Sigmoid colon (tissue), 7 donors: Measurements from ENCODE around the gene CTCF. TPM values are rescaled to one million over a fixed set of nuclear protein-coding genes. Genes with fewer than 3 reads are reported as not detected.

Experiments used
- DNase-seq: peaks from one replicate; pipeline ENCODE4 v3.0.0-alpha.2; 2019
- H3K27ac ChIP-seq, 4 donors: fragments of 200-600 bp; sonication (generic); one replicate each; pipeline ENCODE4 v1.5.1; 2016 to 2019; ENCODE audit warnings: mild to moderate bottlenecking in 1 of 4
- H3K27me3 ChIP-seq, 3 donors: fragments of 200-600 bp; sonication (generic); one replicate each; pipeline ENCODE4 v1.5.1; 2019; ENCODE audit warnings: mild to moderate bottlenecking in 1 of 3
- H3K36me3 ChIP-seq, 4 donors: fragments of 200-600 bp; sonication (generic); one replicate each; pipeline ENCODE4 v1.5.1; 2016 to 2019
- H3K4me1 ChIP-seq, 4 donors: fragments of 200-600 bp; sonication (generic); one replicate each; pipeline ENCODE4 v1.5.1; 2017 to 2019
- H3K4me3 ChIP-seq, 4 donors: fragments of 200-600 bp; sonication (generic); one replicate each; pipeline ENCODE4 v1.5.1; 2017 to 2019; ENCODE audit warnings: mild to moderate bottlenecking in 2 of 4, moderate library complexity in 1 of 4
- H3K9me3 ChIP-seq, 4 donors: fragments of 200-600 bp in 3 of 4; sonication (generic) in 3 of 4; one replicate each; pipeline versions ENCODE4 v1.5.1 to v1.6.1; 2013 to 2019
- EP300 ChIP-seq, 4 donors: sonication (generic); formaldehyde crosslinking; IDR thresholded peaks; one replicate each; pipeline ENCODE4 v1.6.1; 2017; ENCODE audit warnings: antibody characterized with exemption in 4 of 4
- POLR2A ChIP-seq, 2 donors: fragments of 450-650 bp; IDR thresholded peaks; one replicate each; pipeline ENCODE4 v1.6.1; 2016; ENCODE audit warnings: antibody characterized with exemption in 2 of 2, mild to moderate bottlenecking in 2 of 2, moderate library complexity in 2 of 2
- POLR2AphosphoS5 ChIP-seq, 4 donors: sonication (generic); formaldehyde crosslinking; IDR thresholded peaks; one replicate each; pipeline ENCODE4 v1.6.1; 2017; ENCODE audit warnings: antibody characterized with exemption in 4 of 4
- WGBS, 2 donors: extraction: QIAGEN DNeasy Blood & Tissue Kit; methylation state at CpG; one replicate each; pipeline ENCODE4 v1.1.7; 2013; 5-methylcytosine and 5-hydroxymethylcytosine counted together
- intact Hi-C: fragments of 100-400 bp; cut with DNase I; formaldehyde crosslinking; loops from one replicate; pipeline ENCODE4 v1.15.1; 2023
- polyA plus RNA-seq, 3 donors: library from polyadenylated mRNA; stranded (reverse); fragments of 200-250 nt; gene quantifications; one replicate each; pipeline ENCODE4 v1.2.3, GENCODE V29; 2013
- small RNA-seq, 3 donors: library from RNA; depleted of rRNA; stranded (forward); fragments of <200 nt; gene quantifications; one replicate each; pipeline ENCODE3, GENCODE V24; 2016
- total RNA-seq, 4 donors: library from RNA; depleted of rRNA; stranded (reverse); fragments of >200 nt; gene quantifications; one replicate each; pipeline ENCODE4 v1.1.0, GENCODE V29; 2016
- TF ChIP-seq, protein P1 (sequence below), 4 experiments: fragments of 450-650 bp in 3 of 4; fragments of 200-600 bp in 1 of 4; IDR thresholded peaks; one replicate each; pipeline ENCODE4 v1.5.1; 2016 to 2019; ENCODE audit warnings: antibody characterized with exemption in 4 of 4, mild to moderate bottlenecking in 3 of 4, moderate library complexity in 2 of 4
- donor health status: healthy with polysubstance abuse.
- donor health status: Bipolar disorder and iron deficiency.
- donor health status: healthy.

The CTCF gene
- total and polyA plus RNA-seq, 7 donors, result 25.8 to 45.7 (median 29.2) TPM

DNA sequence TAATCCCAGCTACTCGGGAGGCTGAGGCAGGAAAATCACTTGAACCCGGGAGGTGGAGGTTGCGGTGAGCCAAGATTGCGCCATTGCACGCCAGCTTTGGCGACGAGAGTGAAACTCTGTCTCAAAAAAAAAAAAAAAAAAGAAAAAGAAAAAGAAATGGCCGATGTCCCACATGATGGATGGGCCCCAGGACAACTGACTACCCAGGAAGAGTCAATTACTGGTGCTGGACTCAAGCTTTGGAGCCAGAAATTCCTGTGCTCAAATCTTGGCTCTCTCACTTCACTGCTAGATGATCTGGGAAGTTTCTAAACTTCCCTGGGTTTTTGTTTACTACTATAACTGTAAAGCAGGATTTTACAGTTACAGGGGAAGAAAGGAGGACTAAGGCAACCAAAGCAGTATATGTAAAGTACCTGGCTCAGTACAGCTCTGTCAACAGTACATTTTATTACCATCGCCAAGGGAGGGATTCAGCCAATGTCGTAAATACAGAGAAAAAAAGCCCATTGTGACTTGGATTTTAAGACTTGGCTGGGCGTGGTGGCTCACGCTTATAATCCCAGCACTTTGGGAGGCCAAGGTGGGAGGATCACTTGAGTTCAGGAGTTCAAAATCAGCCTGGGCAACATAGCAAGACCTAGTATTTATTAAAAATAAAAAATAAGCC is 116.2 kb downstream of the CTCF start:
- 22 to 73% methylated on average over 12 of the region's 12 CpGs for WGBS, 2 donors
- Histone ChIP-seq H3K4me1 (peaks cover 0 to 25% (median 23%) of the 10 kb centered on the region in 4 donors), H3K27ac (peak overlapping the region in 3 of 4 donors; percentile 23 to 56 (median 53)), H3K27me3 (no peaks in the 10 kb centered on the region), H3K4me3 (no peak overlapping the region), H3K36me3 (peaks cover 0 to 14% (median 0%) of the 10 kb centered on the region in 4 donors), H3K9me3 (no peaks in the 10 kb centered on the region)
- intact Hi-C loops, result no loop called here
- TF ChIP-seq POLR2A (IDR thresholded peaks at IDR 0.05), result no peak
- TF ChIP-seq EP300 (IDR thresholded peaks at IDR 0.05), result no peak
- peak in 3 of 4 donors; percentile 40 to 63 (median 44) for TF ChIP-seq POLR2AphosphoS5 (IDR thresholded peaks at IDR 0.05)
- no peak for DNase-seq

DNA sequence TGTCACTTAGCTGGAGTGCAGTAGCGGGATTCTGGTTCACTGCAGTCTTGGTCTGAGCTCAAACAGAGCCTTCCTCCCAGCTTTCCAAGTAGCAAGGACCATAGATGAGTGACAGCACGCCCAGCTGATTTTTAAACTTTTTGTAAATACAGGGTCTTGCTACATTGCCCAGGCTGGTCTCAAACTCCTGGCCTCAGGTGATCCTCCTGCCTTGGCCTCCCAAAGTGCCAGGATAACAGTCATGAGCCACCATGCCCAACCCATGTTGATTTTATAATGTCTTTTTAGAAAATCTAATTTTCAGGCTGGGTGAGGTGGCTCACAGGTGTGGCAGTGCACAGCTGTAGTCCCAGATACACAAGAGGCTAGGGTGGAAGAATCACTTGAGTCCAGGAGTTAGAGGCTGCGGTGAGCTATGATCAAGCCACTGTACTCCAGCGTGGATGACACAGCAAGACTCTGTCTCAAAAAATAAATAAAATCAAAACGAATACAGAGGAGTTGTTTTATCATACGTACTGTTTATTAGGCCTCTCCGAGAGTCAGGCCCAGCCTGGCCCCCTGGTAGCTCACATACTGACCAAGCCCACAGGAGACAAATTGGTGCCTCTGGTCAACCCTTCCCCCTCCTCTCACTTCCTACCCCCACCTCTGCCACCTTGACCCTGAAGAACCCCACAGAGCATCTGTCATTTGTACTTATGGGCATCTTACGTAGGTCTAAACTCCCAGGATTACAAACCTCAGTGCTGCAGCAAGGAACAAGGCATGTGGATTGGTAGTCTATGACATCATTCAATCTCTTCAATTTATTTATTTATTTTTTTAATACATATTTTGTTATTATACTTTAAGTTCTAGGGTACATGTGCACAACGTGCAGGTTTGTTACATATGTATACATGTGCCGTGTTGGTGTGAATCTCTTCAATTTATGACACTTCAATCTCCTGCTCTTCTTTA is 117.9 kb downstream of the CTCF start:
- peaks cover 0 to 12% (median 8%) of the 10 kb centered on the region in 4 donors for H3K4me1 ChIP-seq
- no peaks in the 10 kb centered on the region for H3K27me3 ChIP-seq
- TF ChIP-seq POLR2AphosphoS5 (IDR thresholded peaks at IDR 0.05) (no peak), EP300 (IDR thresholded peaks at IDR 0.05) (no peak), POLR2A (IDR thresholded peaks at IDR 0.05) (no peak)
- TF ChIP-seq, protein P1, sequence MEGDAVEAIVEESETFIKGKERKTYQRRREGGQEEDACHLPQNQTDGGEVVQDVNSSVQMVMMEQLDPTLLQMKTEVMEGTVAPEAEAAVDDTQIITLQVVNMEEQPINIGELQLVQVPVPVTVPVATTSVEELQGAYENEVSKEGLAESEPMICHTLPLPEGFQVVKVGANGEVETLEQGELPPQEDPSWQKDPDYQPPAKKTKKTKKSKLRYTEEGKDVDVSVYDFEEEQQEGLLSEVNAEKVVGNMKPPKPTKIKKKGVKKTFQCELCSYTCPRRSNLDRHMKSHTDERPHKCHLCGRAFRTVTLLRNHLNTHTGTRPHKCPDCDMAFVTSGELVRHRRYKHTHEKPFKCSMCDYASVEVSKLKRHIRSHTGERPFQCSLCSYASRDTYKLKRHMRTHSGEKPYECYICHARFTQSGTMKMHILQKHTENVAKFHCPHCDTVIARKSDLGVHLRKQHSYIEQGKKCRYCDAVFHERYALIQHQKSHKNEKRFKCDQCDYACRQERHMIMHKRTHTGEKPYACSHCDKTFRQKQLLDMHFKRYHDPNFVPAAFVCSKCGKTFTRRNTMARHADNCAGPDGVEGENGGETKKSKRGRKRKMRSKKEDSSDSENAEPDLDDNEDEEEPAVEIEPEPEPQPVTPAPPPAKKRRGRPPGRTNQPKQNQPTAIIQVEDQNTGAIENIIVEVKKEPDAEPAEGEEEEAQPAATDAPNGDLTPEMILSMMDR (IDR thresholded peaks at IDR 0.05), result no peak
- peaks cover 0 to 26% (median 6%) of the 10 kb centered on the region in 4 donors for H3K36me3 ChIP-seq
- H3K4me3 ChIP-seq, result no peak overlapping the region
- no peak for DNase-seq
- 73 to 90% methylated on average over 10 of the region's 10 CpGs for WGBS, 2 donors
- intact Hi-C loops, result no loop called here
- H3K27ac ChIP-seq, result no peak overlapping the region
- no peaks in the 10 kb centered on the region for H3K9me3 ChIP-seq

DNA sequence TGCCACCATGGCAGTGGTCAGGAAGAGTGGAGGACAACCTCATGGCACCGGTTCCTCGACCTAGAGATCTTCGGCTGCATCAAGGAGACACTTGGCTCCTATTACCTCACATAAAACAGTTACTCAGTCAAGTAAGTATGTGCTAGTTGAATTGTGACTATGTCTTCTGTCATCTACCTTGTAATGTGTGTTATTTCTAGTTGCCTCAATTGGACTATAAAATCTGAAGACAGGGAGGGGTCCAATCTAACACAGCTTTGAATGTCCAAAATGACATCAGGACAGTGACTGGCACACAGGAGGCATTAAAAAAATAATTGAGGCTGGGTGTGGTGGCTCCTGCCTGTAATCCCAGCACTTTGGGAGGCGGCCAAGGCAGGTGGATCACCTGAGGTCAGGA is 121.4 kb downstream of the CTCF start:
- TF ChIP-seq POLR2AphosphoS5 (IDR thresholded peaks at IDR 0.05) (no peak), POLR2A (IDR thresholded peaks at IDR 0.05) (no peak), EP300 (IDR thresholded peaks at IDR 0.05) (no peak)
- TF ChIP-seq, protein P1 (IDR thresholded peaks at IDR 0.05), result no peak
- WGBS, 2 donors, result 27 to 79% methylated on average over 4 of the region's 4 CpGs
- DNase-seq, result peak; percentile 54
- Histone ChIP-seq H3K36me3 (peaks cover 0 to 29% (median 7%) of the 10 kb centered on the region in 4 donors), H3K27ac (no peak overlapping the region), H3K4me1 (peaks cover 0 to 3% (median 3%) of the 10 kb centered on the region in 4 donors), H3K27me3 (no peaks in the 10 kb centered on the region), H3K4me3 (no peak overlapping the region), H3K9me3 (no peaks in the 10 kb centered on the region)
- intact Hi-C loops, result no loop called here

DNA sequence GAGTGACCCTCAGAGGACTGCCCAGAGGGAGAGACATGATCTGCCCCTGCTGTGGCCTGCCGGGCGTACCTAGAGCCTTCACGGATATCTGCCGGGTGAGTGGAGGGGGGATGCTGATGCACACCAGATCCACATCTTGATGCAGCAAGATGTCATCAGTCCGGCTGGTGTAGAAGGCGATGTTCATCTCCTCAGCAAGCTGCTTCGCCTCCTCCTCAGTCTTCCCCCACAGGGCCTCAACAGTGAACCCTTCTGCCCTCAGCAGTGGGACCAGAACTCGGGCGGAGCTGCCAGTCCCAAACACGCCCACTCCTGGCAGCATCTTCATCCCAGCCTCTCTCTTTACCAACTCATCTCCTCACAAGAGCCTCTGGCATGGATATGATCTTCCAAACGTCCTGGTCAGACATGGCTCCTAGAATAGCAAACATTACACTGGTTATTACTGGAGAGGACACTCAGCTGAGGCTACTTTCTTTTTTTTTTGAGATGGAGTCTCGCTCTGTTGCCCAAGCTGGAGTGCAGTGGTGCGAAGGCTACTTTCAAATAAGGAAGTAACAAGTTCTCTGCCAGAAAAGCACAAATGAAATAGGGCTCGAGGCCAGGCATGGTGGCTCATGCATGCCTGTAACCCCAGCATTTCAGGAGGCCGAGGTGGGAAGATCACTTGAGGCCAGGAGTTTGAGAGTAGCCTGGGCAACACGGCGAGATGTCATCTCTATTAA is 123.2 kb downstream of the CTCF start:
- Histone ChIP-seq H3K4me1 (no peaks in the 10 kb centered on the region), H3K36me3 (peaks cover 0 to 29% (median 7%) of the 10 kb centered on the region in 4 donors), H3K9me3 (no peaks in the 10 kb centered on the region), H3K27ac (peak overlapping the region in 3 of 4 donors; percentile 7 to 32 (median 14)), H3K4me3 (no peak overlapping the region), H3K27me3 (no peaks in the 10 kb centered on the region)
- 86 to 90% methylated on average over 17 of the region's 17 CpGs for WGBS, 2 donors
- no peak for TF ChIP-seq POLR2A (IDR thresholded peaks at IDR 0.05)
- TF ChIP-seq, protein P1 (IDR thresholded peaks at IDR 0.05), result no peak
- TF ChIP-seq POLR2AphosphoS5 (IDR thresholded peaks at IDR 0.05), result no peak
- TF ChIP-seq EP300 (IDR thresholded peaks at IDR 0.05), result no peak
- intact Hi-C loops, result no loop called here
- DNase-seq, result peak; percentile 54

Small RNA genes lying within 50 kb of the gene (small RNA-seq; reads per million reads assigned to genes)
- 0 reads per million in 3 donors for gene AC027682.3

Other genes with a start within 250 kb of the CTCF start
- gene KCTD19, start 235.8 kb upstream of the CTCF start, total RNA-seq, result under 1 TPM in 1 of 4 donors, not detected in 3; under 0.01 TPM
- under 1 TPM in 1 of 3 donors, not detected in 2; 0.04 TPM for gene KCTD19, start 235.8 kb upstream of the CTCF start, polyA plus RNA-seq
- under 1 TPM in 1 of 4 donors, not detected in 3; 0.55 TPM for gene LRRC36, start 235.7 kb upstream of the CTCF start, total RNA-seq
- under 1 TPM in 1 of 3 donors, not detected in 2; 0.74 TPM for gene LRRC36, start 235.7 kb upstream of the CTCF start, polyA plus RNA-seq
- 10 to 100 TPM in 3 of 4 donors, 1 to 10 TPM in 1; 8.1 to 27.4 (median 16.9) TPM for gene TPPP3, start 169.0 kb upstream of the CTCF start, total RNA-seq
- 10 to 100 TPM in 1 of 3 donors, 1 to 10 TPM in 2; 2.4 to 13.6 (median 8.6) TPM for gene TPPP3, start 169.0 kb upstream of the CTCF start, polyA plus RNA-seq
- gene ZDHHC1, start 146.0 kb upstream of the CTCF start, total RNA-seq, result 10 to 100 TPM; 12.7 to 18.3 (median 16.1) TPM
- gene ZDHHC1, start 146.0 kb upstream of the CTCF start, polyA plus RNA-seq, result 1 to 10 TPM; 4.2 to 6.6 (median 4.4) TPM
- gene HSD11B2, start 131.4 kb upstream of the CTCF start, total RNA-seq, result 1 to 10 TPM in 2 of 4 donors, under 1 TPM in 1, not detected in 1; 0.14 to 3.9 (median 1.4) TPM
- gene HSD11B2, start 131.4 kb upstream of the CTCF start, polyA plus RNA-seq, result 100 to 1,000 TPM in 1 of 3 donors, 10 to 100 TPM in 2; 88.3 to 353 (median 90.4) TPM
- 100 to 1,000 TPM in 2 of 4 donors, 10 to 100 TPM in 2; 70.3 to 112 (median 93.6) TPM for gene ATP6V0D1, start 81.4 kb upstream of the CTCF start, total RNA-seq
- 100 to 1,000 TPM; 214 to 287 (median 231) TPM for gene ATP6V0D1, start 81.4 kb upstream of the CTCF start, polyA plus RNA-seq
- gene AGRP, start 79.0 kb upstream of the CTCF start, total RNA-seq, result not detected
- gene AGRP, start 79.0 kb upstream of the CTCF start, polyA plus RNA-seq, result not detected
- gene RIPOR1, start 33.7 kb upstream of the CTCF start, total RNA-seq, result 10 to 100 TPM; 23.9 to 60.9 (median 35.2) TPM
- gene RIPOR1, start 33.7 kb upstream of the CTCF start, polyA plus RNA-seq, result 10 to 100 TPM; 10.2 to 26.7 (median 11.8) TPM
- gene CARMIL2, start 82.6 kb downstream of the CTCF start, total RNA-seq, result 1 to 10 TPM in 1 of 4 donors, under 1 TPM in 3; 0.36 to 1.5 (median 0.75) TPM
- 10 to 100 TPM in 1 of 3 donors, under 1 TPM in 1, not detected in 1; 0.23 to 20.7 TPM for gene CARMIL2, start 82.6 kb downstream of the CTCF start, polyA plus RNA-seq
- 10 to 100 TPM; 13.9 to 20.6 (median 18.7) TPM for gene ACD, start 97.7 kb downstream of the CTCF start, total RNA-seq
- 10 to 100 TPM in 1 of 3 donors, 1 to 10 TPM in 2; 7.4 to 19.3 (median 9.6) TPM for gene ACD, start 97.7 kb downstream of the CTCF start, polyA plus RNA-seq
- 10 to 100 TPM; 12.8 to 16.6 (median 14.0) TPM for gene PARD6A, start 98.4 kb downstream of the CTCF start, total RNA-seq
- gene PARD6A, start 98.4 kb downstream of the CTCF start, polyA plus RNA-seq, result 1 to 10 TPM; 4.2 to 8.3 (median 4.4) TPM
- 10 to 100 TPM; 21.0 to 27.0 (median 23.2) TPM for gene ENKD1, start 104.2 kb downstream of the CTCF start, total RNA-seq
- 10 to 100 TPM in 1 of 3 donors, 1 to 10 TPM in 2; 6.9 to 16.2 (median 9.0) TPM for gene ENKD1, start 104.2 kb downstream of the CTCF start, polyA plus RNA-seq
- gene C16orf86, start 104.3 kb downstream of the CTCF start, total RNA-seq, result 10 to 100 TPM in 3 of 4 donors, 1 to 10 TPM in 1; 8.6 to 26.1 (median 21.9) TPM
- gene C16orf86, start 104.3 kb downstream of the CTCF start, polyA plus RNA-seq, result 1 to 10 TPM in 2 of 3 donors, under 1 TPM in 1; 0.46 to 5.0 (median 1.8) TPM
- gene GFOD2, start 156.8 kb downstream of the CTCF start, total RNA-seq, result 10 to 100 TPM in 2 of 4 donors, 1 to 10 TPM in 2; 8.1 to 19.1 (median 11.1) TPM
- gene GFOD2, start 156.8 kb downstream of the CTCF start, polyA plus RNA-seq, result 10 to 100 TPM; 13.8 to 19.5 (median 15.5) TPM
- 1 to 10 TPM; 7.1 to 10.0 (median 7.6) TPM for gene RANBP10, start 244.0 kb downstream of the CTCF start, total RNA-seq
- 10 to 100 TPM in 1 of 3 donors, 1 to 10 TPM in 2; 4.2 to 15.5 (median 4.6) TPM for gene RANBP10, start 244.0 kb downstream of the CTCF start, polyA plus RNA-seq
- gene TSNAXIP1, start 244.4 kb downstream of the CTCF start, total RNA-seq, result 1 to 10 TPM; 1.1 to 2.9 (median 1.8) TPM
- under 1 TPM in 2 of 3 donors, not detected in 1; 0.60 to 0.92 TPM for gene TSNAXIP1, start 244.4 kb downstream of the CTCF start, polyA plus RNA-seq